Mesenteric fat pad (tissue), 1 donor: ENCODE results near the gene SYT3. TPM values are rescaled to one million over a fixed set of nuclear protein-coding genes. Genes with fewer than 3 reads are reported as not detected.
"Not testable (repeated sequence)": the region's sequence is repeated elsewhere in the genome, so short reads cannot be mapped to it uniquely, and the experiment has no call there.

ENCODE experiments used
- DNase-seq: peaks from one replicate; pipeline ENCODE4 v3.0.0-alpha.2; 2020; ENCODE audit warnings: low spot score
- total RNA-seq: library from RNA; stranded (reverse); fragmentation: NEBNext Ultra II Directional; extraction: Animal tissue kit (Norgen Biotek cat#: 25700); gene quantifications from one replicate; pipeline ENCODE4 v1.2.1, GENCODE V29; 2021
- donor health status: DM: yes; HTN: yes; CAD: no.

The SYT3 gene
- total RNA-seq, 1 donor from 2014 or later, result 0.51 TPM

GRCh38 chr19:50606059-50606836, 33.4 kb downstream of the SYT3 start:
- not testable (repeated sequence) for DNase-seq

- not testable (repeated sequence) for DNase-seq
Observed at GRCh38 chr19:50604264-50605073, 35.2 kb downstream of the SYT3 start.

- DNase-seq, result no peak
Observed at GRCh38 chr19:50602935-50603334, 36.7 kb downstream of the SYT3 start.

DNA sequence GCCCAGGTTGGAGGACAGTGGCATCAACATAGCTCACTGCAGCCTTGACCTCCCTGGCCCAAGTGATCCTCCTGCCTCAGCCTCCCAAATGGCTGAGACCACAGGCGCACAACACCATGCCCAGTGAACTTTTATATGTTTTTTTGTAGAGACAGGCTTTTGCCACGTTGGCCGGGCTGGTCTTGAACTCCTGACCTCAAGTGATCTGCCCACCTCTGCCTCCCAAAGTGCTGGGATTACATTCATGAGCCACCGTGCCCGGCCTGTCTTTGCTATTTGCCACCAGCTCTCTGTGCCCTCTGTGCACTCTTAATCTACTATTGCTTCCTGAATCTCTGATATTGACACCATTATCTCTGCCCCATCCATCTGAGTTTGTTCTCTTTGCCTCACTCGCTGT, 37.2 kb downstream of the SYT3 start:
- no peak for DNase-seq

DNA sequence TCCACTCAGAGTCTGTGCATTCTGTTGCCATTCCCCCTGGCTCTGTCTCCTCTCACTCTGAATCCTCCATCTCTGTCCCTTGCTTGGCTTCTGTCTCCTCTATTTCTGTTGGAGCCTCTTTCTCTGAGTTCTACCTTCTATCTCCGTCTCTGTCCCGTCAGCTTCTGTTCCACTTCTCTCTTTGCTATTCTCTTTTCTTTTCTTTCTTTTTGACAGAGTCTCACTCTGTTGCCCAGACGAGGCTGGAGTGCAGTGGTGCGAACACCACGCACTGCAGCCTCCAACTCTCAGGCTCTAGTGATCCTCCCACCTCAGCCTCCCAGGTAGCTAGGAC, 37.6 kb downstream of the SYT3 start:
- DNase-seq, result no peak

GRCh38 chr19:50601407-50602088, 38.1 kb downstream of the SYT3 start:
- DNase-seq, result no peak

- no peak for DNase-seq
Observed at GRCh38 chr19:50599427-50599826, 40.3 kb downstream of the SYT3 start.

- DNase-seq, result no peak
Observed at GRCh38 chr19:50590191-50590590, 49.5 kb downstream of the SYT3 start.

DNA sequence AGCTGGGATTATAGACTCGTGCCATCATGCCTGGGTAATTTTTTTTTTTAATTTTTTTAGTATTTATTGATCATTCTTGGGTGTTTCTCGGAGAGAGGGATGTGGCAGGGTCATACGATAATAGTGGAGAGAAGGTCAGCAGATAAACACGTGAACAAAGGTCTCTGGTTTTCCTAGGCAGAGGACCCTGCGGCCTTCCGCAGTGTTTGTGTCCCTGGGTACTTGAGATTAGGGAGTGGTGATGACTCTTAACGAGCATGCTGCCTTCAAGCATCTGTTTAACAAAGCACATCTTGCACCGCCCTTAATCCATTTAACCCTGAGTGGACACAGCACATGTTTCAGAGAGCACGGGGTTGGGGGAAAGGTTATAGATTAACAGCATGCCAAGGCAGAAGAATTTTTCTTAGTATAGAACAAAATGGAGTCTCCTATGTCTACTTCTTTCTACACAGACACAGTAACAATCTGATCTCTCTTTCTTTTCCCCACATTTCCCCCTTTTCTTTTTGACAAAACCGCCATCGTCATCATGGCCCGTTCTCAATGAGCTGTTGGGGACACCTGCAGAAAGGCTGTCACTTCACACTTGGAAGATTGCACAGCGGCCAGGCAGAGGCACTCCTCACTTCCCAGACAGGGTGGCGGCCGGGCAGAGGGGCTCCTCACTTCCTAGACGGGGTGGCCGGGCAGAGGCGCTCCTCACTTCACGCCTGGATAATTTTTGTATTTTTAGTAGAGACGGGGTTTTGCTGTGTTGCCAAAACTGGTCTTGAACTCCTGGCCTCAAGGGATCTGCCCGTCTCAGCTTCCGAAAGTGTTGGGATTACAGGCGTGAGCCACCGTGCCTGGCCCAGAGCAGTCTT, 57.7 kb downstream of the SYT3 start:
- not testable (repeated sequence) for DNase-seq

- DNase-seq, result no peak
Observed at GRCh38 chr19:50580970-50581634, 58.6 kb downstream of the SYT3 start.

DNA sequence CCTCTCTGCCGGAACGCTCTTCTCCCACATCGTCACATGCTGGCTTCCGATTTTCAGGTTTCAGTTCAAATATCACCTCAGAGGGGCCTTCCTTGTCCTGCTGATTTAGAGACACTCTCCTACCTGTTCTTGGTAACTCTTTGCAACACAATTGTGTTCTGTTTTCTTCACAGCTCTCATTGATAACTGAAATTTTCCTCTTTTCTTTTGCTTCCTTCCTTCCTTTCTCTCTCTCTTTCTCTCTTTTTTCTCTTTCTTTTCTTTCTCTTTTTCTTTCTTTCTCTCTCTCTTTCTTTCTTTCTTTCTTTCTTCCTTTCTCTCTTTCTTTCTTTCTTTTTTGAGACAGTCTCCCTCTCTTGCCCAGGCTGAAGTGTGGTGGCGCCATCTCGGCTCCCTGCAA, 59.4 kb downstream of the SYT3 start:
- no peak for DNase-seq

GRCh38 chr19:50576769-50577168, 62.9 kb downstream of the SYT3 start:
- DNase-seq, result not testable (repeated sequence)

- DNase-seq, result no peak
Observed at GRCh38 chr19:50573741-50574461, 65.8 kb downstream of the SYT3 start.

Other genes starting within 250 kb of the SYT3 start
- gene SPIB, start 220.9 kb downstream of the SYT3 start, total RNA-seq, result not detected
- gene MYBPC2, start 207.0 kb downstream of the SYT3 start, total RNA-seq, result not detected
- 53.3 TPM for gene EMC10, start 163.4 kb downstream of the SYT3 start, total RNA-seq
- 0.35 TPM for gene GARIN5A, start 163.0 kb downstream of the SYT3 start, total RNA-seq
- 44.9 TPM for gene JOSD2, start 128.7 kb downstream of the SYT3 start, total RNA-seq
- not detected for gene ASPDH, start 126.0 kb downstream of the SYT3 start, total RNA-seq
- 1.6 TPM for gene LRRC4B, start 71.4 kb downstream of the SYT3 start, total RNA-seq
- gene C19orf81, start 9.6 kb upstream of the SYT3 start, total RNA-seq, result not detected
- gene SHANK1, start 79.9 kb upstream of the SYT3 start, total RNA-seq, result 0.74 TPM
- 13.2 TPM for gene CLEC11A, start 83.5 kb upstream of the SYT3 start, total RNA-seq
- not detected for gene GPR32, start 130.6 kb upstream of the SYT3 start, total RNA-seq
- gene ACP4, start 150.5 kb upstream of the SYT3 start, total RNA-seq, result not detected
- 1.1 TPM for gene KLK1, start 183.9 kb upstream of the SYT3 start, total RNA-seq
- not detected for gene KLK15, start 193.7 kb upstream of the SYT3 start, total RNA-seq
- gene KLK3, start 215.0 kb upstream of the SYT3 start, total RNA-seq, result not detected
- gene KLK2, start 233.6 kb upstream of the SYT3 start, total RNA-seq, result not detected